Adrenal gland (tissue), 12 donors: ENCODE data around the gene PFKP. TPM values are rescaled to one million over a fixed set of nuclear protein-coding genes. Genes with fewer than 3 reads are reported as not detected.

Source experiments
- DNase-seq, 7 donors: peaks; one replicate each; pipeline ENCODE4 v3.0.0-alpha.2; 2019 to 2020
- H3K27ac ChIP-seq, 5 donors: fragments of 200-600 bp; sonication (generic) in 4 of 5; 1 replicate in 3 of 5; 2 replicates in 2 of 5; pipeline versions ENCODE4 v1.5.1 to v1.8.0; 2016 to 2020; ENCODE audit warnings: mild to moderate bottlenecking in 1 of 5
- H3K27me3 ChIP-seq: fragments of 200-600 bp; 2 replicates; pipeline ENCODE4 v1.8.0; 2021
- H3K36me3 ChIP-seq, 2 donors: fragments of 200-600 bp; replicated peaks in 1 of 2; 1 replicate in 1 of 2; 2 replicates in 1 of 2; pipeline versions ENCODE4 v1.5.1 to v1.8.0; 2018 to 2022
- H3K4me1 ChIP-seq, 2 donors: fragments of 200-600 bp; replicated peaks in 1 of 2; 1 replicate in 1 of 2; 2 replicates in 1 of 2; pipeline versions ENCODE4 v1.5.1 to v1.8.0; 2018 to 2021
- H3K4me3 ChIP-seq, 4 donors: fragments of 200-600 bp; sonication (generic) in 3 of 4; one replicate each; pipeline ENCODE4 v1.5.1; 2016 to 2018
- H3K9me3 ChIP-seq, 3 donors: fragments of 200-600 bp; sonication (generic) in 1 of 3; replicated peaks in 1 of 3; 1 replicate in 2 of 3; 2 replicates in 1 of 3; pipeline versions ENCODE4 v1.5.1 to v1.8.0; 2016 to 2021
- CTCF ChIP-seq, 6 experiments: fragments of 450-650 bp in 4 of 6; fragments of 200-600 bp in 2 of 6; sonication (generic) in 1 of 6; IDR thresholded peaks; 1 replicate in 5 of 6; 2 replicates in 1 of 6; pipeline versions ENCODE4 v1.5.1 to v1.8.0; 2016 to 2021; ENCODE audit warnings: antibody characterized with exemption in 6 of 6, mild to moderate bottlenecking in 2 of 6, moderate library complexity in 1 of 6
- POLR2A ChIP-seq, 2 donors: fragments of 450-650 bp; IDR thresholded peaks; one replicate each; pipeline ENCODE4 v1.6.1; 2017; ENCODE audit warnings: antibody characterized with exemption in 2 of 2, mild to moderate bottlenecking in 2 of 2, moderate library complexity in 1 of 2
- WGBS, 4 donors: extraction: QIAGEN DNeasy Blood & Tissue Kit in 2 of 4; methylation state at CpG; one replicate each; pipeline versions ENCODE4 v1.1.5 to v1.1.7; 2013 to 2017; 5-methylcytosine and 5-hydroxymethylcytosine counted together
- intact Hi-C, 2 donors: fragments of 100-400 bp; cut with DNase I; formaldehyde crosslinking; loops; one replicate each; pipeline versions ENCODE4 v1.14.1 to v1.15.0; 2022 to 2023
- polyA plus RNA-seq, 3 donors: library from polyadenylated mRNA; stranded (reverse); fragments of 200-250 nt in 2 of 3; fragments of 350-450 nt in 1 of 3; fragmentation: Illumina TruSeq in 1 of 3; extraction: RNeasy Lipid Tissue Mini Kit (QIAGEN cat#74804) in 1 of 3; gene quantifications; one replicate each; pipeline ENCODE4 v1.2.3, GENCODE V29; 2013 to 2014
- total RNA-seq, 9 donors: library from RNA; depleted of rRNA in 4 of 9; stranded (reverse); fragments of >200 nt in 4 of 9; fragments of 120-200 nt in 1 of 9; fragmentation: NEBNext Ultra II Directional in 1 of 9; extraction: Animal tissue kit (Norgen Biotek cat#: 25700) in 1 of 9; gene quantifications; one replicate each; pipeline versions ENCODE4 v1.1.0 to v1.2.4, GENCODE V29; 2013 to 2023
- donor health status: healthy with polysubstance abuse.
- donor health status: Bipolar disorder and iron deficiency.
- donor health status: DM: yes; HTN: yes; CAD: no.
- donor health status: DM: no; HTN: no; CAD: no.
- donor health status: DM: no; HTN: no; CAD: no.
- donor health status: DM: yes; HTN: yes; CAD: no.

PFKP gene
- total and polyA plus RNA-seq, 12 donors: 4.6 to 46.6 (median 16.4) TPM

- Histone ChIP-seq H3K36me3 (peaks cover 0 to 99% of the 10 kb centered on the region in 2 donors), H3K27me3 (no peaks in the 10 kb centered on the region), H3K27ac (no peak overlapping the region), H3K9me3 (no peaks in the 10 kb centered on the region), H3K4me3 (no peak overlapping the region), H3K4me1 (no peaks in the 10 kb centered on the region)
- DNase-seq: no peak
- intact Hi-C loops: no loop called here
- 97 to 99% (median 97%) methylated on average over 17 to 18 of the region's 18 CpGs for WGBS, 4 donors
- no peak for TF ChIP-seq POLR2A (IDR thresholded peaks at IDR 0.05)
- TF ChIP-seq CTCF (IDR thresholded peaks at IDR 0.05): no peak
Observed at GRCh38 chr10:3145366-3145765, 78.0 kb downstream of the PFKP start.

- H3K4me3 ChIP-seq: no peak overlapping the region
- H3K9me3 ChIP-seq: no peaks in the 10 kb centered on the region
- WGBS, 4 donors: 93 to 96% (median 93%) methylated on average over 7 to 8 of the region's 8 CpGs
- intact Hi-C loops: no loop called here
- peaks cover 0 to 99% of the 10 kb centered on the region in 2 donors for H3K36me3 ChIP-seq
- H3K27me3 ChIP-seq: no peaks in the 10 kb centered on the region
- no peak overlapping the region for H3K27ac ChIP-seq
- DNase-seq: no peak
- H3K4me1 ChIP-seq: no peaks in the 10 kb centered on the region
- TF ChIP-seq POLR2A (IDR thresholded peaks at IDR 0.05) (no peak), CTCF (IDR thresholded peaks at IDR 0.05) (no peak)
Observed at GRCh38 chr10:3146289-3146688, 78.9 kb downstream of the PFKP start.

GRCh38 chr10:3147117-3147820, 79.9 kb downstream of the PFKP start:
- 87 to 97% (median 89%) methylated on average over 17 of the region's 17 CpGs for WGBS, 4 donors
- H3K9me3 ChIP-seq: no peaks in the 10 kb centered on the region
- intact Hi-C loops: no loop called here
- no peaks in the 10 kb centered on the region for H3K4me1 ChIP-seq
- peaks cover 0 to 96% of the 10 kb centered on the region in 2 donors for H3K36me3 ChIP-seq
- no peak overlapping the region for H3K27ac ChIP-seq
- DNase-seq: no peak
- TF ChIP-seq CTCF (IDR thresholded peaks at IDR 0.05) (no peak), POLR2A (IDR thresholded peaks at IDR 0.05) (no peak)
- no peaks in the 10 kb centered on the region for H3K27me3 ChIP-seq
- no peak overlapping the region for H3K4me3 ChIP-seq

GRCh38 chr10:3148041-3148440, 80.7 kb downstream of the PFKP start:
- DNase-seq: no peak
- TF ChIP-seq POLR2A (IDR thresholded peaks at IDR 0.05) (no peak), CTCF (IDR thresholded peaks at IDR 0.05) (no peak)
- H3K36me3 ChIP-seq: peaks cover 0 to 96% of the 10 kb centered on the region in 2 donors
- WGBS, 4 donors: 82 to 94% (median 87%) methylated on average over 17 of the region's 17 CpGs
- H3K27ac ChIP-seq: no peak overlapping the region
- H3K4me1 ChIP-seq: no peaks in the 10 kb centered on the region
- intact Hi-C loops: no loop called here
- H3K27me3 ChIP-seq: no peaks in the 10 kb centered on the region
- no peak overlapping the region for H3K4me3 ChIP-seq
- H3K9me3 ChIP-seq: no peaks in the 10 kb centered on the region
